Measurements from ENCODE around the gene UNC13D. TPM values are rescaled to one million over a fixed set of nuclear protein-coding genes. Genes with fewer than 3 reads are reported as not detected.

The UNC13D gene
- total and polyA plus RNA-seq, 7 donors: 4.3 to 61.9 (median 10.2) TPM

- Histone ChIP-seq H3K9me3 (no peaks in the 10 kb centered on the region), H3K36me3 (peaks cover 21 to 44% (median 24%) of the 10 kb centered on the region in 4 donors), H3K27ac (peak overlapping the region in 1 of 4 donors; percentile 78), H3K4me1 (peaks cover 0 to 30% (median 25%) of the 10 kb centered on the region in 4 donors), H3K27me3 (no peaks in the 10 kb centered on the region), H3K4me3 (peak overlapping the region in 2 of 4 donors; percentile 18 to 38)
- WGBS, 2 donors: 58 to 78% methylated on average over 22 of the region's 22 CpGs
- DNase-seq: no peak
- TF ChIP-seq CTCF (IDR thresholded peaks at IDR 0.05) (no peak), POLR2A (IDR thresholded peaks at IDR 0.05) (no peak), EP300 (IDR thresholded peaks at IDR 0.05) (no peak), POLR2AphosphoS5 (IDR thresholded peaks at IDR 0.05) (no peak)
- intact Hi-C loops (cut with DNase I): no loop called here
These were observed 1.1 kb downstream of the UNC13D start for GRCh38 chr17:75842963-75843576.

- Histone ChIP-seq H3K4me1 (peaks cover 0 to 25% (median 21%) of the 10 kb centered on the region in 4 donors), H3K9me3 (no peaks in the 10 kb centered on the region), H3K27me3 (no peaks in the 10 kb centered on the region), H3K4me3 (no peak overlapping the region), H3K27ac (no peak overlapping the region), H3K36me3 (peaks cover 15 to 38% (median 17%) of the 10 kb centered on the region in 4 donors)
- DNase-seq: peak; percentile 65
- intact Hi-C loops (cut with DNase I): no loop called here
- 85 to 89% methylated on average over 18 of the region's 18 CpGs for WGBS, 2 donors
- TF ChIP-seq POLR2AphosphoS5 (IDR thresholded peaks at IDR 0.05) (no peak), EP300 (IDR thresholded peaks at IDR 0.05) (no peak), CTCF (IDR thresholded peaks at IDR 0.05) (no peak), POLR2A (IDR thresholded peaks at IDR 0.05) (no peak)
These were observed 1.8 kb downstream of the UNC13D start for GRCh38 chr17:75842411-75842810.

GRCh38 chr17:75840799-75841164 is 3.4 kb downstream of the UNC13D start:
- Histone ChIP-seq H3K9me3 (no peaks in the 10 kb centered on the region), H3K36me3 (peaks cover 0 to 31% (median under 1%) of the 10 kb centered on the region in 4 donors), H3K4me3 (no peak overlapping the region), H3K27ac (no peak overlapping the region), H3K4me1 (peaks cover 0 to 17% (median 15%) of the 10 kb centered on the region in 4 donors), H3K27me3 (no peaks in the 10 kb centered on the region)
- intact Hi-C loops (cut with DNase I): no loop called here
- DNase-seq: no peak
- TF ChIP-seq POLR2A (IDR thresholded peaks at IDR 0.05) (no peak), EP300 (IDR thresholded peaks at IDR 0.05) (no peak), POLR2AphosphoS5 (IDR thresholded peaks at IDR 0.05) (no peak), CTCF (IDR thresholded peaks at IDR 0.05) (no peak)
- WGBS, 2 donors: 62 to 76% methylated on average over 7 of the region's 7 CpGs

GRCh38 chr17:75839942-75840798 is 4.0 kb downstream of the UNC13D start:
- Histone ChIP-seq H3K27me3 (no peaks in the 10 kb centered on the region), H3K27ac (no peak overlapping the region), H3K9me3 (no peaks in the 10 kb centered on the region), H3K4me1 (peaks cover 0 to 17% (median 15%) of the 10 kb centered on the region in 4 donors), H3K4me3 (no peak overlapping the region), H3K36me3 (peaks cover 0 to 26% (median 0%) of the 10 kb centered on the region in 4 donors)
- intact Hi-C loops (cut with DNase I): no loop called here
- no peak for TF ChIP-seq POLR2A (IDR thresholded peaks at IDR 0.05)
- DNase-seq: peak; percentile 64
- WGBS, 2 donors: 88 to 94% methylated on average over 36 of the region's 36 CpGs

GRCh38 chr17:75838410-75838809 is 5.8 kb downstream of the UNC13D start:
- H3K4me3 ChIP-seq: no peak overlapping the region
- 93 to 95% methylated on average over 15 of the region's 15 CpGs for WGBS, 2 donors
- intact Hi-C loops (cut with DNase I): no loop called here
- H3K9me3 ChIP-seq: no peaks in the 10 kb centered on the region
- no peaks in the 10 kb centered on the region for H3K27me3 ChIP-seq
- peaks cover 0 to 35% (median 0%) of the 10 kb centered on the region in 4 donors for H3K36me3 ChIP-seq
- DNase-seq: no peak
- TF ChIP-seq EP300 (IDR thresholded peaks at IDR 0.05) (no peak), POLR2A (IDR thresholded peaks at IDR 0.05) (no peak), CTCF (IDR thresholded peaks at IDR 0.05) (no peak), POLR2AphosphoS5 (IDR thresholded peaks at IDR 0.05) (no peak)
- no peak overlapping the region for H3K27ac ChIP-seq
- peaks cover 0 to 10% (median 8%) of the 10 kb centered on the region in 4 donors for H3K4me1 ChIP-seq

All from sigmoid colon (tissue), 7 donors.